C4-2B (cell line): ENCODE results near the gene OAF.
"Not testable (repeated sequence)": the region's sequence is repeated elsewhere in the genome, so short reads cannot be mapped to it uniquely, and the experiment has no call there.

ENCODE experiments used
- H3K27ac ChIP-seq: fragments of 450-650 bp; 2 replicates; pipeline ENCODE4 v1.5.1; 2017
- ZFX ChIP-seq: fragments of 450-650 bp; IDR thresholded peaks from 2 replicates; pipeline ENCODE4 v1.6.1; 2017
- TF ChIP-seq, protein P1 (sequence below): fragments of 450-650 bp; conservative IDR thresholded peaks from 2 replicates; pipeline ENCODE4 v1.5.1; 2017; ENCODE audit warnings: mild to moderate bottlenecking

The OAF gene

DNA sequence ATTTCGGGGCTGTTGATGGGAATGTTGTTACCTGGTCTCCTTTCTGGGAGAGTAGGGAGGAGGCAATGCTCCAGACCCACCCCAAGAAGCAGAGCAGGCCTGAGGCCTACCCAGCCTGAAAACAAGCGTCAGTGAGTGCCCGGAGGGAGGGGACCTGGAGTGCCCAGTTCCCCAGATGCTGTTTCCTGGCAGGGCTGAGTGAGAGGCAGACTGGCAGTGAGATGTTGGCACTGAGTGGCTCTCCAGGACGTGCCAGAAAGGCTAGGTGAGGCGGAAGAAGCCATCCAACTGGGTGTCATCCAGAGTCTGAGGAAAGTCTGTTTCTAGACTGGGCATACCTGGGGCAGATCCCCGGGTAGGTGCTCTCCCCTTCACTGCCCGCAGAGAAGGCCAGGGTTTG is 30.4 kb downstream of the OAF start:
- no peak for TF ChIP-seq ZFX
- TF ChIP-seq, protein P1, sequence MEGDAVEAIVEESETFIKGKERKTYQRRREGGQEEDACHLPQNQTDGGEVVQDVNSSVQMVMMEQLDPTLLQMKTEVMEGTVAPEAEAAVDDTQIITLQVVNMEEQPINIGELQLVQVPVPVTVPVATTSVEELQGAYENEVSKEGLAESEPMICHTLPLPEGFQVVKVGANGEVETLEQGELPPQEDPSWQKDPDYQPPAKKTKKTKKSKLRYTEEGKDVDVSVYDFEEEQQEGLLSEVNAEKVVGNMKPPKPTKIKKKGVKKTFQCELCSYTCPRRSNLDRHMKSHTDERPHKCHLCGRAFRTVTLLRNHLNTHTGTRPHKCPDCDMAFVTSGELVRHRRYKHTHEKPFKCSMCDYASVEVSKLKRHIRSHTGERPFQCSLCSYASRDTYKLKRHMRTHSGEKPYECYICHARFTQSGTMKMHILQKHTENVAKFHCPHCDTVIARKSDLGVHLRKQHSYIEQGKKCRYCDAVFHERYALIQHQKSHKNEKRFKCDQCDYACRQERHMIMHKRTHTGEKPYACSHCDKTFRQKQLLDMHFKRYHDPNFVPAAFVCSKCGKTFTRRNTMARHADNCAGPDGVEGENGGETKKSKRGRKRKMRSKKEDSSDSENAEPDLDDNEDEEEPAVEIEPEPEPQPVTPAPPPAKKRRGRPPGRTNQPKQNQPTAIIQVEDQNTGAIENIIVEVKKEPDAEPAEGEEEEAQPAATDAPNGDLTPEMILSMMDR: no peak

DNA sequence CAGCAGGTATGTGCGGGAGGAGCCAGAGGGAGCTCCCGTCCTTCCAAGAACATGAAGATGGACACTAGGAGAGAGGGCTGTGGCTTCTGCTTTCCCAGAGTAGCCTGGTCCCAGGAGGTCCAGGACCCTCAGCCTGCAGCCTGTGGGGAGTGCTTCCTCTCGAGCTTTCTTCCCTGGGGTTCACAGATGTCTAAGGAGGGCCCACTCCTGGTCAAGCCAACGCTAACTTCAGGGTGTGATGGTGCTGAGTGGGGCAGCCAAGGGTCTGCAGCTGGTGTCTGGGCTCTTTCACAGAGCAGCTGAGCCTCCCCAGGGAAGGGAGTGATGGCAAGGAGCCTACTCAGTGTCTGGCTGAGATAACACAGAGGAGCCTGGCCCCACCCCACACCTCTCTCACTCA is 32.4 kb downstream of the OAF start:
- TF ChIP-seq, protein P1: no peak
- TF ChIP-seq ZFX: no peak
- no peak overlapping the region for H3K27ac ChIP-seq

More for the DNA sequence above, 30.4 kb downstream of the OAF start:
- H3K27ac ChIP-seq: no peak overlapping the region

DNA sequence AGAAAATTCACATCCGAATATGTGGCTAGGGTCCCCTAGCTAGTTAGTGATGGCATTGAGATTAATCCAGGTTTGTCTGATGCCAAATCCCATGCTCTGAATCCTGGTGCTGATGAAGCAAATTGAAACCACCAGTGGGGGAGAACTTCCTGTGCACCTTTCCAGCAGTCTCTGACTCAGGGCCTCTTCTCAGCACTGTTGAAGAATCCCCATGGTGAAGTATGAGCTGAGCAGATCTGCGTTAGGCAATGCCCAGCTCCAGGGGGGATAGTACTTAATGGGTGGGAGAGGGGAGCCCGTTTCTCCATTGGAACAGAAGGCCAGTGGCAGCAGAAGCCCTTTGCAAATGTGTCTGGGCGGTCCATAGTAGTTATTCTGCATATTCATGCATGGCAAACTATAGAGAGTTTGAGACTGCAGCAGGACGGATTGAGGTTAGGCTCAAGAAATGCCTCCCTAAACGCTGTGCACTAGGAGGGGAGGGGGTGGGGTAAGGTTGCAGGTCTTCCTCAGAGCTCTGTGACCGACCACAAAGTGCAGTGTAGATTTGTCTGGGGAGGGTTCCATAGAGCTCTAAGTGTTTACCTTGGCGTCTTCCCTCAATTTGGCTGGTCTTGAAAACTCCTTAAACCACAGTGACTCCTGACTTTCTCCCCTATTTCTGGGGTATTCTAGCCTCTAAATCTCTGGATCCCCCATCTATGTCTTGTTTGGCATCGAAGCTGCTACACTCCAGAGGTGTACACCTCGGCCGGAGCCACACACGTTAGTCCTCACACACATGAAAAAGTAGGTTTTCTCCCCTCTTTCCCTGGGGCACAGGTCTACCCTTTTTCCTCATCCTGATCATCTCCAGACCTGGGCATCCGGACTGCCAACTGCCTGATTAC is 33.9 kb downstream of the OAF start:
- no peak for TF ChIP-seq ZFX
- TF ChIP-seq, protein P1: no peak
- no peak overlapping the region for H3K27ac ChIP-seq

DNA sequence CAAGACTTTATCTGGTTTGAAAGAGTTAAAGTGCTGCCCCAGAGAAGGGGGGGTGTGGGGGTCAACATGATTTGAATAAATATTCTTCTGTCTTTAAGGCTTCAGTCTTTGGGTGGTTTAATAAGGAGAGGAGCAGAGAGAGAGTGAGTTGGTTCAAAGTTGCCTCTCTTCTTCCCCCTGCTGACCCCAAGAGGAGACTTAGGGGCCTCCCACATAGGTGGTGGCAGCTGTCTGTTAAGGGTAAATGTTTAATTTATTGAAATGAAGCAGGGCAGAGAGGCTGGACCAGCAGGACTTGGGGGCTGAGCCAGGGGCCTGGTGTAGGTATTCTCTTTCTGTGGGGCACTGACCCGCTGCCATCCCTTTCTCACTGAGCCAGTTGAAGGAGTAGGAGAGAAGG is 34.6 kb downstream of the OAF start:
- TF ChIP-seq, protein P1: no peak
- TF ChIP-seq ZFX: no peak
- no peak overlapping the region for H3K27ac ChIP-seq

DNA sequence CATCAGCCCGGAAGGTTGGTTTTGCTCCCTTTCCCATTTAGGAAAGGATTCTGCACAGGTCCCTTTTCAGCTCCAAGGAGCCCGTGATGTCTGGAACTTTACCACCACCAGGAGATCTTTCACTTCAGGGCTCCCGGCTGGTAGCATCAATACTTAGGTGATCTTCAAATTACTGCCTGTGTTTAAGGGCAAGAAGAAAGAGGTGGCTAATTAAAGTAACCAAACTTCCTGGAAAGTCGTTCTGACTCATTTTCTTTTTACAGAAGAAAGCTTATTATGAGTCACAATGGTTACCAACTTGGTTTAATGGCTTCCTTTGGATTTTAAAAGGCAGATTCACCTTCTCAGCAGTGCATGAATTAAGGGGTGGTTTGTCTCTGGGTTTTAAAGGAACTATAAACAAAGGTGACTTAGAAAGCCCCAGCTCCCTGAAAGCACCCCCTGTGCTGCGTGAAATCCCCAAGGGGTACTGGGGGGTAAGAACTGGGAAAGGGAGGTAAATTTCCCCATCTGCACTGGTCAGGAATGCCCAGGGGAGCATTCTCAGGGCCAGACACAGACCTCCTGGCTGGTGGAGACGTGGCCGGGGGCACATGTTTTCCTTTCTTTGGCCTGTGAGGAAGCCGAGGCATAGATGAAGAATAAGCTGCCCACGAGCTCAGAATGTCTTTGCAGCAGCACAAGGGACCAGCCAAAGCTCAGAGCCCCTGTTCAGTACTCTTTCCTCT is 37.9 kb downstream of the OAF start:
- TF ChIP-seq, protein P1: no peak
- TF ChIP-seq ZFX: no peak
- no peak overlapping the region for H3K27ac ChIP-seq

DNA sequence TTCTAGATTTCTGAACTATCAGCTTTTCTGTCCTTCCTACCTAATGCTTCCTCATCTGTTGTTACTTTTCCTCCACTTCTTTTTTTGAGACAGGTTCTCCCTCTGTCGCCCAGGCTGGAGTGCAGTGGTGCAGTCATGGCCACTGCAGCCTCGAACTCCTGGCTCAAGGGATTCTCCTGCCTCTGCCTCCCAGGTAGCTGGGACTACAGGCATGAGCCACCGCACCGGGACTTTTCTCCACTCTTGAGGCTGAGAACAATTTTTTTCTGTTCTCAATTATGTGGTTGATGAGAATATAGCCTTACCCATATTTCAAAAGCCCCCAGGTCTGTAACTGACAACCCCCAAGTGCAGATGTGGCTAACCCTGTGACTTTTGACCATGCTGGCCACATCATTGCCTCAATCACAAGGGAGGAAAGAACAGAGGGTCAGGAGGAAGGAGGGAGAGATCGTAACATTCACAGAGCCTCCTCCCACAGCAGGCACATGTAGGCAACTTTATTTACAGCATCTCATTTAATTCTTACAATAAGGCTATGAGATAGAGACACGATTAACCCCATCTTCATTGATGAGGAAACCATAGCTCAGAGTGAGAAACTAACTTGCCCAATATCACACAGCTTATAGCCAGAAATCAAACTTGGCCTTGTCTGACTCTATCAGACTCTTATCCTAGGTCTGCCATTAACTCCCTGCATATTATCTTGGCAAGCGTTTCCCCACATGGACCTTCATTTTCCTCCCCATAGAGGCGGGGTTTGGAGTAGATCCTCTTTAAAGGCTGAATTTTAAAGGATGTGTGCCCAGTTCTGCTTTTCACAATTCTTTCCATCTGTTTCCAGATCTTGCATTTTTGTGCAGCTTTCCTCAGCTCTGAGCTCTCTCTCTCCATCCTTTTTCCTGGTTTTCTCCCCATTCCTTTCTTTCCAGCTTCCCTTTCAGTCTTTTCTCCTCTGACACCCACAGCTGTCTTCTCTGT is 38.7 kb downstream of the OAF start:
- H3K27ac ChIP-seq: no peak overlapping the region
- TF ChIP-seq ZFX: no peak
- TF ChIP-seq, protein P1: no peak

DNA sequence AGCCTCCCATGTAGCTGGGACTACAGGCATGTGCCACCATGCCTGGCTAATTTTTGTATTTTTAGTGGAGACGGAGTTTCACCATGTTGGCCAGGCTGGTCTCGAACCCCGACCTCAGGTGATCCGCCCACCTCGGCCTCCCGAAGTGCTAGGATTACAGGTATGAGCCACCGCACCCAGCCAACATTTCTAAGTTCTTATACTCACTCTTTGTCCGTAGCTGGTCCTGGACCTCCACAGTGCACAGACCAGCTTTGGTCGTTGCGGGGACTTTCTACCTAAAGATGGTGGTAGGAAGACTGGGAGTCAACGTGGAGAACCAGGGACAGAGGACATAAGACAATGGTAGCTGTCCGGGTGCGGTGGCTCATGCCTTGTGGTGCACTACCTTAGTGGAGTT is 42.5 kb downstream of the OAF start:
- not testable (repeated sequence) for H3K27ac ChIP-seq
